Left kidney (tissue), 2 donors: ENCODE data around the gene AOPEP. TPM values are rescaled to one million over a fixed set of nuclear protein-coding genes. Genes with fewer than 3 reads are reported as not detected.
"Not testable (repeated sequence)": the region's sequence is repeated elsewhere in the genome, so short reads cannot be mapped to it uniquely, and the experiment has no call there.

ENCODE experiments used
- DNase-seq: peaks from one replicate; pipeline ENCODE4 v3.0.0-alpha.2; 2013
- polyA plus RNA-seq: library from polyadenylated mRNA; unstranded; fragments of 120-200 nt; gene quantifications from one replicate; pipeline ENCODE4 v1.2.1, GENCODE V29; 2013; ENCODE audit not compliant: insufficient read length

AOPEP gene
- polyA plus RNA-seq, 1 donor = 54.5 TPM

- DNase-seq = no peak
These were observed 143.9 kb downstream of the AOPEP start for GRCh38 chr9:94870465-94870792.

- DNase-seq = no peak
These were observed 144.5 kb downstream of the AOPEP start for GRCh38 chr9:94870793-94871558.

DNA sequence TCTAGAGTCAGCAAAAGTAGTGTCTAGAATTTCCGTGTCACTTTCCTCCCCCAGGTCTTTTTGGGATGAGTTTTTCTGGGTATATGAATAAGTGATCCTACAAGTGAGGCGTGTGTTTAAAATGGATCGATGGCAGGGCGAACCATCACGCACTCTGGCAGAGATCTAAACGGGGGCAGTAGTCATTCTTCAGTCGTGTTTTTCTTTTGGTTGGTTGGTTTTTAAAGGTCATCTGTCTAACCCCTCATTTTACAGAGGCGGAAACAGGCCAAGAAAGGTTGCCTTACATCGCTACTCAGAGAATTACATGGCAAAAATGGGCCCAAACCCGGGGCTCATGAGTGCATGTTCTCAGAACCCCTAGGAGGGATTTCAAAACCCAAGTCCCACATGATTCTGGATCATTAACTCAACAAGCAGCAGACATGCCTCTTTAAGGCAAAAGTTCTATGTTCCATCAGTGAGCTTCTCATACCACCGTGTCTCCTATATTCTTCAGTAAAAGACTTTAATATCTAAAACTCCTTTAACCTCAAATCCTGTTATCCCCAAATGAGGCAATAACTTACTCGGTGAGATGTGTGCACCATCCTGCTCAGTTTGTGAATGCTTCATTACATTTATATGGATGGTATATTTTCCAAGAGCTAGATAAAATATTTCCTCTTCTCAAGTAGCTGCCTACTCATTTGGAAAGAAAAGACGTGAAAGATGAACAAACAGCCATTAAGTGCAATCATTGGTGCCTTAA is 145.8 kb downstream of the AOPEP start:
- no peak for DNase-seq

DNA sequence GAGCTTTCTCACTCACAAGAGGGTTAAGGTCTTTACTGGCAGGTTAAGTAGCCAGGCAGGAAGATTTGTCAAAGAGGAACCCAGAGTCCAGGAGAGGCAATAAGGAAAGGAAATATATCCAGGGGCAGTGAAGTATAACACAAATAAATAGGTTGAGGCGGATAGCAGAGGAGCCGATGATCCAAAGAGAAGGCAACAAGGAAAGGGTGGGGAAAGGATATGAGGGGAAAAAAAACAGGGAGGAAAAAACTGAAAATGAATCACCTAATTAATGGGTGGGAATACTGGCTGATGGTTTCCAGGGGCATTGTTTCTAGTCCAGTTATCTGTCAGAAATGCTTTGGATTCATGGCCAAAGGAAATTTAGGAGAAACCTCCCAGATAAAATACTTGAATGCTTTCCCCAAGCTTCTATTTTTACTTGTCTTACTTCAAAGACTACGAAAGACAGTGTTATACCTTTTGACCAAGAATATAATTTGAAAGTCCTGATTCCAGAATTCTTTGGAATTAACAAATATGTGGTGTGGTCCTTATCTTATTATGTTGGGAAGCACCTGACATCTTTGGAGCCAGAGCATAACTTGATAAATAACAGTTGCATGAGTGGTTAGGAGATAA is 146.5 kb downstream of the AOPEP start:
- DNase-seq = peak; percentile 47

- no peak for DNase-seq
These were observed 147.8 kb downstream of the AOPEP start for GRCh38 chr9:94874316-94874715.

DNA sequence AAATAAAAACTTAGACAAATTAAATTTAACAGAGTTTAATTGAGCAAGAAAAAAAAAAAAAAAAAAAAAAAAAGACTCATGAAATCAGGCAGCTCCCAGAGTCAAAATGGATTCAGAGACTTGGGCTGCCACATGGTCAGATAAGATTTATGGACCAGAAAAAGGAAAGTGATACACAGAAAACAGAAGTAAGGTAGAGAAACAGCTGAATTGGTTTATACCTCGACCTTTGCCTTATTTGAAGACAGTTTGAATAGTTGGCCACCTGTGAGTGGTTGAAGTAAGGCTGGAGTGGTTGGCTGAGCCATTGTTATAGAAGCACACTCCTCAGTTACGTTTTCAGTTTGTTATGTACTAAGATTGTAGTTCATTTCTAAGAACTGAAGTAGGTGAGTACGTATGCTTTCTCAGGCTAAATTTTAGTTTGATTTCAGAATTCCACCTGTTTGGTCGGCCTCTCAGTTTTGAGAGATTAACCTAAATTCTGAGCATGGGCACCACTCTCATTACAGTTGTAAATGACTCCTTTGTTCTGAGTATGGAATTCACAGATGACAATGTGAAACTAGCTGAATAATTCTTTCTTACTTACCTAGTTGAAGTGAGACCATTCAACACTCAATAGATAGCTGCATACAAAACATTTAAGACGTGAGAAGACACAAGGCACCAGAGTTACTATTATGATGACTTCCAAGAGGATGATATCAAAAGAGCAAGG is 149.0 kb downstream of the AOPEP start:
- peak; percentile 25 for DNase-seq

- not testable (repeated sequence) for DNase-seq
These were observed 152.3 kb downstream of the AOPEP start for GRCh38 chr9:94878804-94879203.

DNA sequence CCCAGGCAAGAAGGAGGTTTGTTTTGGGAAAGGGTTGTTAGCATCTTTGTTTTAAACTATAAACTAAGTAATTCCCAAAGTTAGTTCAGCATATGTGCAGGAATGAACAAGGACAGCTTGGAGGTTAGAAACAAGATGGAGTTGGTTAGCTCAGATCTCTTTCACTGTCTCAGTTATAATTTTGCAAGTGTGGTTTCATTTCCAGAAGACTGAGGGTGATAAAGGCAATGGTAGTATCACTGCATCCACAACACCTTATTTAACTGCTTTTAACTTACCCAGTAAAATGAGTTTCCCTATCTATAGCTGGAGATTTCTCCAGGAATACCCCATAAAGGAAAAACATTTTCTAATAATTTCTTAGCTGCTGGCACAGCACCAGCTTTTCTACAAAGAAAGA is 152.7 kb downstream of the AOPEP start:
- DNase-seq = no peak

- no peak for DNase-seq
These were observed 154.5 kb downstream of the AOPEP start for GRCh38 chr9:94881023-94881422.

GRCh38 chr9:94881454-94881853 is 155.0 kb downstream of the AOPEP start:
- no peak for DNase-seq

GRCh38 chr9:94881940-94882339 is 155.4 kb downstream of the AOPEP start:
- no peak for DNase-seq

DNA sequence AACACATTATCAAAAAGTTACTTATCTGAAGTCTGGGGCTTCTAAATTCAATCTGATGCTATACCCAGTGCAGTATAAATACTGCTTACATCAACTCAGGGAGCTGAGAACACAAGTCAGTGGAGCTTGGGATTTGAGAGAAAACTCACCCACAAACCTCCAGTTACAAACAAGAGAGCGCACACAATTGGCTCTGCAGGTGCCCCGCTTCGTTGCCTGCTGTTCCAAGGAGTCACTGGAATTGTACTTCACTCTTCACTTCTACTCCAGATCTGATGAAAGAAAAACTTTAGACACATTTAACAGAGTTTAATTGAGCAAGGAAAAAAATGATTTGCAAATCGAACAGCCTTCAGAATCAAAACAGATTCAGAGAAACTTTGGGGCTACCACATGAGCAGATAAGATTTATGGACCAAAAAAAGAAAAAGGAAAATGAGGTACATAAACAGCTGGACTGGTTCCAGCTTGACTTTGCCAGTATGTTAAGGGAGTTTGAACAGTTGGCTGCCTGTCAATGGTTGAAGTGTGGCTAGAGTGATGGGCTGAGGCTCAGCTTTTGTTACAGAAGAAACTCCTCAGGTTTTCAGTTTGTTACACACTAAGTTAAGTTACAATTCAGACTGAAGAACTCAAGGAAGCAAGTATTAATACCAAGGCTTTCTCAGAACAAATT is 156.6 kb downstream of the AOPEP start:
- DNase-seq = peak; percentile 38

- DNase-seq = no peak
These were observed 159.5 kb downstream of the AOPEP start for GRCh38 chr9:94885854-94886447.

DNA sequence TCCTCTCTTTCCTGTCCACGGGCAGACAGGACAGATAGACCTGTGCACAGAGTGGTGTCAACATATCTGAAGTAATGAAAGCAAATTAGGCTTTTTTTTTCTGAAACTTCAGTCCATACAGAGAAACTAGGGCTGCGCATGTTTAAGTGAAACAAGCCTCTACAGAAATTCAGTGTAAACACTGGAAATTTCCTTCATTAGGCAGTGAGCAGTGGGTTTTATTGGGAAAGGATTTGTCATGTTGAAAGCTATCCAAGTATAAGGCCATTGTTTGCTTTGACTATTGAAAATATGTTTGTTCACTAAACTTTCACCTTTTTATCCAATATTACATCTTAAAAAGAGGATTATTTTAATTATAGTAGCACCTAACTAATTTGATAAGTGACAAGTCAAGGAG is 161.2 kb downstream of the AOPEP start:
- no peak for DNase-seq

GRCh38 chr9:94888775-94889174 is 162.3 kb downstream of the AOPEP start:
- no peak for DNase-seq

GRCh38 chr9:94889628-94890027 is 163.1 kb downstream of the AOPEP start:
- no peak for DNase-seq

DNA sequence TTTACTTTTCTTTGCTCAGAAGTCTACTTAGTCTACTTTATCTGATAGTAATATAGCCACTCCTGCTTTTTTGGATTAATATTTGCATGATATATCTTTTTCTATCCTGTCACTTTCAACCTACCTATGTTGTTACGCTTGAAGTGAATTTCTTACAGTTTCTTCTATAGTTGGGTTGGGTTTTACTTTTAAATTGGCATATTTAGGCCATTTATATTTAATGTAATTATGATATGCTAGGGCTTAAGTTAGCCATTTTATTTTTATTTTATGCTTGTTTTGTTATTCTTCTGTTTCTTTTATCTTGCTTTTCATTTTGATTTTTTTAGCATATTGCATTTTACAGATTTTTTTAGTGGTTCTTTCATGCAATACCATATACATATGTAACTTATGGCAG is 164.7 kb downstream of the AOPEP start:
- DNase-seq = no peak

GRCh38 chr9:94892675-94893074 is 166.2 kb downstream of the AOPEP start:
- no peak for DNase-seq

- DNase-seq = no peak
These were observed 167.7 kb downstream of the AOPEP start for GRCh38 chr9:94894094-94894699.

- no peak for DNase-seq
These were observed 169.2 kb downstream of the AOPEP start for GRCh38 chr9:94895668-94896067.

DNA sequence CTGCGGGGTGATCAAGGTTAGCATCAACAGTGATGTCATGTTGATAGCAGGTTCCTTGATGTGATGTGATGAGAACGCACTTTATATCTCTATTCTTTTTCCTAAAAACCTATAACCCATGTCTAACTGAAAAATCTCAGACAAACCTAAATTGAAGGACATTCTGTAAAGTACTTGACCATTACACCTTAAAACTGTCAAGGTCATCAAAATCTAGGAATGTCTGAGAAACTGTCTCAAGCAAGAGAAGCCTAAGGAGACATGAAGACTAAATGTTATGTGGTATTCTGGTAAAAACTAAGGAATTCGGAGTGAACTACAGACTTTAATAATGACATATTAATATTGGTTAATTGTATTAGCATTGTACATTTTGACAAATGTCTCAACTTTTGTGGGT is 170.0 kb downstream of the AOPEP start:
- no peak for DNase-seq
